ENCODE data around the gene PLEKHA6.

DNA sequence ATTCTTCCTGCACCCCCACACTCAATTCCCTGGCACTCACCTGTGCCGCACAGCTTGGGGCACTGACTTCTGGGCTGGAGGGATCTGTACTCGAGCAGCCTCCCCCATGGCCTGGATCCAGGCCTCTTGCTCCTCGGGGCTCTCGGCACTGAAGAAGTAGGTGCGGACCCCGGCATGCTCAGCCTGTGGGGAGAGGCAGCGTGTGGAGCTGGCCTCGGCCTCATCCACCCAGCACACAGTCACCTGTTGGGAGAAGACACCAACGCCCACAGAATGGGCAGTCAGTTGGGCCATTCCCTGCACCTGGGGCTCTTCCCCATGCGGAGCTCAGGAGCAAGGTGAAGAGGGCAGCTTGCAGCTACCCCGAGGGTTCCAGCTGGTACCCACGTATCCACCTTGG, 98.5 kb downstream of the PLEKHA6 start:
- TF ChIP-seq, protein P1, sequence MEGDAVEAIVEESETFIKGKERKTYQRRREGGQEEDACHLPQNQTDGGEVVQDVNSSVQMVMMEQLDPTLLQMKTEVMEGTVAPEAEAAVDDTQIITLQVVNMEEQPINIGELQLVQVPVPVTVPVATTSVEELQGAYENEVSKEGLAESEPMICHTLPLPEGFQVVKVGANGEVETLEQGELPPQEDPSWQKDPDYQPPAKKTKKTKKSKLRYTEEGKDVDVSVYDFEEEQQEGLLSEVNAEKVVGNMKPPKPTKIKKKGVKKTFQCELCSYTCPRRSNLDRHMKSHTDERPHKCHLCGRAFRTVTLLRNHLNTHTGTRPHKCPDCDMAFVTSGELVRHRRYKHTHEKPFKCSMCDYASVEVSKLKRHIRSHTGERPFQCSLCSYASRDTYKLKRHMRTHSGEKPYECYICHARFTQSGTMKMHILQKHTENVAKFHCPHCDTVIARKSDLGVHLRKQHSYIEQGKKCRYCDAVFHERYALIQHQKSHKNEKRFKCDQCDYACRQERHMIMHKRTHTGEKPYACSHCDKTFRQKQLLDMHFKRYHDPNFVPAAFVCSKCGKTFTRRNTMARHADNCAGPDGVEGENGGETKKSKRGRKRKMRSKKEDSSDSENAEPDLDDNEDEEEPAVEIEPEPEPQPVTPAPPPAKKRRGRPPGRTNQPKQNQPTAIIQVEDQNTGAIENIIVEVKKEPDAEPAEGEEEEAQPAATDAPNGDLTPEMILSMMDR (IDR thresholded peaks at IDR 0.05; ENCODE audit: low read depth, low read length, poor library complexity, severe bottlenecking), result no peak
- no peak for TF ChIP-seq EZH2phosphoT487 (IDR thresholded peaks at IDR 0.05; ENCODE audit: borderline replicate concordance, low read length)

All from DOHH2 (cell line).